Measurements from ENCODE around the gene NECTIN3. TPM values are rescaled to one million over a fixed set of nuclear protein-coding genes. Genes with fewer than 3 reads are reported as not detected.

Gene NECTIN3
- total and polyA plus RNA-seq, 4 donors, result 9.0 to 31.8 (median 15.3) TPM

GRCh38 chr3:111173328-111173900 lies 101.8 kb downstream of the NECTIN3 start:
- Histone ChIP-seq H3K9ac (ENCODE audit: low read depth in 1 of 2, low read length in 2 of 2) (no peak overlapping the region), H3K4me1 (ENCODE audit: control insufficient read depth in 4 of 4, insufficient read depth in 4 of 4, low read length in 3 of 4) (no peaks in the 10 kb centered on the region), H3K27me3 (ENCODE audit: control insufficient read depth in 4 of 4, insufficient read depth in 4 of 4, low read length in 3 of 4) (no peaks in the 10 kb centered on the region), H3K9me3 (ENCODE audit: control insufficient read depth in 4 of 4, low read length in 3 of 4) (no peaks in the 10 kb centered on the region), H3K27ac (ENCODE audit: low read depth in 1 of 2, low read length in 2 of 2) (no peak overlapping the region), H3K36me3 (ENCODE audit: control insufficient read depth in 4 of 4, insufficient read depth in 3 of 4, low read depth in 1 of 4, low read length in 3 of 4) (peaks cover 0 to 8% (median 5%) of the 10 kb centered on the region in 4 donors), H3K4me3 (ENCODE audit: low read depth in 1 of 3, low read length in 3 of 3) (no peak overlapping the region)
- DNase-seq (ENCODE audit: low spot score), result no peak
- TF ChIP-seq REST (IDR thresholded peaks at IDR 0.05), result no peak
- TF ChIP-seq GABPA (IDR thresholded peaks at IDR 0.05 in 1 of 2, conservative IDR thresholded peaks at IDR 0.05 in 1 of 2), result no peak
- TF ChIP-seq SP1 (IDR thresholded peaks at IDR 0.05), result no peak
- no peak for TF ChIP-seq RXRA (IDR thresholded peaks at IDR 0.05)
- TF ChIP-seq TAF1 (conservative IDR thresholded peaks at IDR 0.05), result no peak
- TF ChIP-seq EGR1 (IDR thresholded peaks at IDR 0.05; ENCODE audit: low read depth in 2 of 2), result no peak
- no peak for TF ChIP-seq HNF4G (IDR thresholded peaks at IDR 0.05)
- no peak for TF ChIP-seq MAX (IDR thresholded peaks at IDR 0.05)
- WGBS, result 96% methylated on average over 2 of the region's 2 CpGs

GRCh38 chr3:111173906-111174305 lies 102.3 kb downstream of the NECTIN3 start:
- Histone ChIP-seq H3K9ac (ENCODE audit: low read depth in 1 of 2, low read length in 2 of 2) (no peak overlapping the region), H3K9me3 (ENCODE audit: control insufficient read depth in 4 of 4, low read length in 3 of 4) (no peaks in the 10 kb centered on the region), H3K4me3 (ENCODE audit: low read depth in 1 of 3, low read length in 3 of 3) (no peak overlapping the region), H3K4me1 (ENCODE audit: control insufficient read depth in 4 of 4, insufficient read depth in 4 of 4, low read length in 3 of 4) (no peaks in the 10 kb centered on the region), H3K36me3 (ENCODE audit: control insufficient read depth in 4 of 4, insufficient read depth in 3 of 4, low read depth in 1 of 4, low read length in 3 of 4) (peaks cover 0 to 8% (median 5%) of the 10 kb centered on the region in 4 donors), H3K27me3 (ENCODE audit: control insufficient read depth in 4 of 4, insufficient read depth in 4 of 4, low read length in 3 of 4) (no peaks in the 10 kb centered on the region), H3K27ac (ENCODE audit: low read depth in 1 of 2, low read length in 2 of 2) (no peak overlapping the region)
- TF ChIP-seq HNF4G (IDR thresholded peaks at IDR 0.05), result no peak
- no peak for TF ChIP-seq ZBTB33 (IDR thresholded peaks at IDR 0.05)
- no peak for TF ChIP-seq CTCF (IDR thresholded peaks at IDR 0.05; ENCODE audit: low read depth, low read length, missing input control)
- TF ChIP-seq MAX (IDR thresholded peaks at IDR 0.05), result no peak
- no peak for TF ChIP-seq SP1 (IDR thresholded peaks at IDR 0.05)
- TF ChIP-seq TAF1 (conservative IDR thresholded peaks at IDR 0.05), result no peak
- TF ChIP-seq HNF4A (conservative IDR thresholded peaks at IDR 0.05), result no peak
- TF ChIP-seq EGR1 (IDR thresholded peaks at IDR 0.05; ENCODE audit: low read depth in 2 of 2), result no peak
- TF ChIP-seq FOXA2 (IDR thresholded peaks at IDR 0.05), result no peak
- no peak for TF ChIP-seq JUND (IDR thresholded peaks at IDR 0.05)
- no peak for TF ChIP-seq RXRA (IDR thresholded peaks at IDR 0.05)
- TF ChIP-seq REST (IDR thresholded peaks at IDR 0.05), result no peak
- TF ChIP-seq YY1 (IDR thresholded peaks at IDR 0.05), result no peak
- TF ChIP-seq ATF3 (IDR thresholded peaks at IDR 0.05), result no peak
- 100% methylated on average over 1 of the region's 1 CpG for WGBS
- DNase-seq (ENCODE audit: low spot score), result no peak

Measured in liver (tissue), 9 donors.